ENCODE results near the gene FAM187B.
A peak's percentile ranks its signal among the peaks of the same experiment; 100 is the strongest.

Gene FAM187B

GRCh38 chr19:35265126-35265899 is 36.8 kb upstream of the FAM187B start (continued):
- 0 out of 2 replicates have a peak, but pooled peaks have one; percentile 9 for TF ChIP-seq ZNF513 (tag by site-specific recombination; IDR thresholded peaks at IDR 0.05)
- TF ChIP-seq ZNF24 (tag by site-specific recombination; IDR thresholded peaks at IDR 0.05): peak; percentile 48; the same call in 1 of the 2 replicates
- TF ChIP-seq ZNF133 (tag by site-specific recombination; IDR thresholded peaks at IDR 0.05): no peak
- 0 out of 2 replicates have a peak, but pooled peaks have one; percentile 23 for TF ChIP-seq RBAK (tag by site-specific recombination; IDR thresholded peaks at IDR 0.05)
- TF ChIP-seq ZNF26 (tag by site-specific recombination; IDR thresholded peaks at IDR 0.05): no peak
- TF ChIP-seq ZNF600 (tag by site-specific recombination; IDR thresholded peaks at IDR 0.05): peak; percentile 13; the same call in 1 of the 2 replicates
- peak; percentile 30 for TF ChIP-seq KLF8 (tag by site-specific recombination; IDR thresholded peaks at IDR 0.05)
- no peak for TF ChIP-seq ZNF350 (tag by site-specific recombination; IDR thresholded peaks at IDR 0.05)
- TF ChIP-seq GLI4 (tag by site-specific recombination; IDR thresholded peaks at IDR 0.05): no peak
- no peak; the same call in 1 of the 2 replicates for TF ChIP-seq ZEB2 (tag by site-specific recombination; IDR thresholded peaks at IDR 0.05)
- peak; percentile 16; the same call in 1 of the 2 replicates for TF ChIP-seq IKZF3 (tag by site-specific recombination; IDR thresholded peaks at IDR 0.05)
- TF ChIP-seq ZNF76 (tag by site-specific recombination; IDR thresholded peaks at IDR 0.05; ENCODE audit: borderline replicate concordance, low read depth): no peak
- TF ChIP-seq KLF10 (tag by site-specific recombination; IDR thresholded peaks at IDR 0.05): no peak
- TF ChIP-seq ZNF121 (tag by site-specific recombination; IDR thresholded peaks at IDR 0.05): no peak
- TF ChIP-seq ZBTB48 (tag by site-specific recombination; IDR thresholded peaks at IDR 0.05): no peak
- no peak for TF ChIP-seq ZNF362 (tag by site-specific recombination; IDR thresholded peaks at IDR 0.05)
- TF ChIP-seq ZNF10 (tag by site-specific recombination; IDR thresholded peaks at IDR 0.05): 0 out of 2 replicates have a peak, but pooled peaks have one; percentile 31
- no peak for TF ChIP-seq ZNF2 (tag by site-specific recombination; IDR thresholded peaks at IDR 0.05)
- no peak for TF ChIP-seq ZNF843 (tag by site-specific recombination; IDR thresholded peaks at IDR 0.05)
- no peak for TF ChIP-seq ZBTB26 (tag by site-specific recombination; optimal IDR thresholded peaks at IDR 0.05)
- TF ChIP-seq ZNF174 (tag by site-specific recombination; IDR thresholded peaks at IDR 0.05): no peak
- no peak for TF ChIP-seq ZNF837 (tag by site-specific recombination; IDR thresholded peaks at IDR 0.05)
- TF ChIP-seq ZNF202 (tag by site-specific recombination; IDR thresholded peaks at IDR 0.05; ENCODE audit: borderline replicate concordance): no peak
- TF ChIP-seq GFI1B (tag by site-specific recombination; IDR thresholded peaks at IDR 0.05): no peak
- peak; percentile 77 for TF ChIP-seq ZFHX2 (tag by site-specific recombination; conservative IDR thresholded peaks at IDR 0.05)
- TF ChIP-seq ZNF138 (tag by site-specific recombination; IDR thresholded peaks at IDR 0.05; ENCODE audit: borderline replicate concordance): no peak
